ENCODE data around the gene PABPN1L.

GRCh38 chr16:88830783-88831182, 35.7 kb downstream of the PABPN1L start:
- no peak for TF ChIP-seq ZBED1 (IDR thresholded peaks at IDR 0.05; ENCODE audit: borderline replicate concordance)
- no peak for TF ChIP-seq TCF7 (IDR thresholded peaks at IDR 0.05; ENCODE audit: borderline replicate concordance)
- no peak for TF ChIP-seq EP300 (IDR thresholded peaks at IDR 0.05; ENCODE audit: borderline replicate concordance in 1 of 2, control insufficient read depth in 1 of 2, low read depth in 2 of 2, low read length in 2 of 2)
- no peak for TF ChIP-seq CHD1 (IDR thresholded peaks at IDR 0.05; ENCODE audit: low read depth, low read length)
- no peak for TF ChIP-seq TARDBP (IDR thresholded peaks at IDR 0.05; ENCODE audit: borderline replicate concordance)
- TF ChIP-seq BRCA1 (IDR thresholded peaks at IDR 0.05; ENCODE audit: low read depth, low read length), result no peak
- TF ChIP-seq POLR2AphosphoS2 (IDR thresholded peaks at IDR 0.05; ENCODE audit: low read depth, low read length), result no peak
- TF ChIP-seq TBL1XR1 (IDR thresholded peaks at IDR 0.05; ENCODE audit: low read depth, low read length), result no peak
- TF ChIP-seq EZH2 (IDR thresholded peaks at IDR 0.05; ENCODE audit: borderline replicate concordance, control insufficient read depth, low read depth, low read length), result no peak
- TF ChIP-seq, protein P1, sequence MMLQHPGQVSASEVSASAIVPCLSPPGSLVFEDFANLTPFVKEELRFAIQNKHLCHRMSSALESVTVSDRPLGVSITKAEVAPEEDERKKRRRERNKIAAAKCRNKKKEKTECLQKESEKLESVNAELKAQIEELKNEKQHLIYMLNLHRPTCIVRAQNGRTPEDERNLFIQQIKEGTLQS (IDR thresholded peaks at IDR 0.05; ENCODE audit: borderline replicate concordance, extremely low read depth, low read depth, low read length), result no peak
- no peak for TF ChIP-seq NFYA (IDR thresholded peaks at IDR 0.05; ENCODE audit: borderline replicate concordance, low read depth, low read length)
- TF ChIP-seq CTCF (IDR thresholded peaks at IDR 0.05 in 2 of 3, conservative IDR thresholded peaks at IDR 0.05 in 1 of 3; ENCODE audit: control insufficient read depth in 2 of 3, extremely low read depth in 1 of 3, insufficient read depth in 1 of 3, low read depth in 3 of 3, low read length in 3 of 3), result no peak
- TF ChIP-seq RELA (IDR thresholded peaks at IDR 0.05; ENCODE audit: borderline replicate concordance, partially characterized antibody), result no peak
- TF ChIP-seq ATF7 (IDR thresholded peaks at IDR 0.05; ENCODE audit: low read depth), result no peak
